ENCODE data around the gene XYLT2. TPM values are rescaled to one million over a fixed set of nuclear protein-coding genes. Genes with fewer than 3 reads are reported as not detected.
"Not testable (repeated sequence)": the region's sequence is repeated elsewhere in the genome, so short reads cannot be mapped to it uniquely, and the experiment has no call there.

XYLT2 gene
- polyA plus RNA-seq, 3 donors: 4.4 to 10.2 (median 4.4) TPM

GRCh38 chr17:50314456-50315011 lies 31.4 kb upstream of the XYLT2 start:
- H3K4me1 Mint-ChIP-seq: no peaks in the 10 kb centered on the region
- no peaks in the 10 kb centered on the region for H3K9me3 Mint-ChIP-seq
- H3K79me2 ChIP-seq (ENCODE audit: insufficient read depth, low read length): no peaks in the 10 kb centered on the region
- WGBS (ENCODE audit: insufficient coverage): 89% methylated on average over 4 of the region's 6 CpGs
- no peak overlapping the region for H3K4me3 Mint-ChIP-seq
- H3K9me3 ChIP-seq (replicated peaks in 1 of 2; ENCODE audit: control insufficient read depth in 1 of 2, insufficient read depth in 1 of 2, low read length in 2 of 2): no peaks in the 10 kb centered on the region
- H3K9ac ChIP-seq (ENCODE audit: insufficient read depth, low read length, poor library complexity, severe bottlenecking): no peak overlapping the region
- H3K4me3 ChIP-seq (replicated peaks in 1 of 3; ENCODE audit: low read depth in 2 of 3, low read length in 3 of 3): no peak overlapping the region
- H3K36me3 ChIP-seq (replicated peaks in 1 of 2; ENCODE audit: control insufficient read depth in 1 of 2, insufficient read depth in 2 of 2, low read length in 2 of 2): no peaks in the 10 kb centered on the region
- no peak overlapping the region for H3K4me2 ChIP-seq (replicated peaks; ENCODE audit: extremely low read depth, low read length, poor library complexity, severe bottlenecking)
- H3K27ac Mint-ChIP-seq: no peak overlapping the region
- H3K4me1 ChIP-seq (ENCODE audit: control insufficient read depth in 1 of 2, insufficient read depth in 2 of 2, low read length in 2 of 2): no peaks in the 10 kb centered on the region
- TF ChIP-seq CTCF (IDR thresholded peaks at IDR 0.05): no peak
- peaks cover 9 to 14% (median 12%) of the 10 kb centered on the region in 3 donors for H3K27me3 Mint-ChIP-seq (ENCODE audit: low read depth in 3 of 3)
- H3K27me3 ChIP-seq (ENCODE audit: control insufficient read depth in 2 of 2, insufficient read depth in 2 of 2, low read length in 2 of 2): peaks cover 0 to 2% of the 10 kb centered on the region in 2 donors
- no peak for DNase-seq
- H4K20me1 ChIP-seq (ENCODE audit: insufficient read depth, low read length): no peaks in the 10 kb centered on the region
- no peaks in the 10 kb centered on the region for H3K36me3 Mint-ChIP-seq
- H3K27ac ChIP-seq (ENCODE audit: low read depth in 1 of 2, low read length in 2 of 2): no peak overlapping the region
- H2AFZ ChIP-seq (ENCODE audit: insufficient read depth, low read depth, low read length, poor library complexity, severe bottlenecking): no peak overlapping the region
- intact Hi-C loops (cut with micrococcal nuclease): no loop called here

- Mint-ChIP-seq H3K27ac (no peak overlapping the region), H3K36me3 (no peaks in the 10 kb centered on the region), H3K4me3 (no peak overlapping the region), H3K27me3 (ENCODE audit: low read depth in 3 of 3) (peaks cover 3 to 9% (median 6%) of the 10 kb centered on the region in 3 donors), H3K4me1 (no peaks in the 10 kb centered on the region), H3K9me3 (no peaks in the 10 kb centered on the region)
- Histone ChIP-seq H2AFZ (ENCODE audit: insufficient read depth, low read depth, low read length, poor library complexity, severe bottlenecking) (no peak overlapping the region), H3K79me2 (ENCODE audit: insufficient read depth, low read length) (no peaks in the 10 kb centered on the region), H3K9me3 (replicated peaks in 1 of 2; ENCODE audit: control insufficient read depth in 1 of 2, insufficient read depth in 1 of 2, low read length in 2 of 2) (no peaks in the 10 kb centered on the region), H4K20me1 (ENCODE audit: insufficient read depth, low read length) (no peaks in the 10 kb centered on the region), H3K27me3 (ENCODE audit: control insufficient read depth in 2 of 2, insufficient read depth in 2 of 2, low read length in 2 of 2) (peaks cover 0 to 2% of the 10 kb centered on the region in 2 donors), H3K4me2 (replicated peaks; ENCODE audit: extremely low read depth, low read length, poor library complexity, severe bottlenecking) (no peak overlapping the region), H3K4me3 (replicated peaks in 1 of 3; ENCODE audit: low read depth in 2 of 3, low read length in 3 of 3) (no peak overlapping the region), H3K27ac (ENCODE audit: low read depth in 1 of 2, low read length in 2 of 2) (no peak overlapping the region), H3K36me3 (replicated peaks in 1 of 2; ENCODE audit: control insufficient read depth in 1 of 2, insufficient read depth in 2 of 2, low read length in 2 of 2) (no peaks in the 10 kb centered on the region), H3K4me1 (ENCODE audit: control insufficient read depth in 1 of 2, insufficient read depth in 2 of 2, low read length in 2 of 2) (no peaks in the 10 kb centered on the region), H3K9ac (ENCODE audit: insufficient read depth, low read length, poor library complexity, severe bottlenecking) (no peak overlapping the region)
- no peak for DNase-seq
- TF ChIP-seq CTCF (IDR thresholded peaks at IDR 0.05): no peak
- intact Hi-C loops (cut with micrococcal nuclease): no loop called here
- no CpG with 5 or more reads among the region's 3 CpGs for WGBS (ENCODE audit: insufficient coverage)
Observed at GRCh38 chr17:50316016-50316587, 29.8 kb upstream of the XYLT2 start.

- H3K36me3 Mint-ChIP-seq; H3K4me2 ChIP-seq (replicated peaks; ENCODE audit: extremely low read depth, low read length, poor library complexity, severe bottlenecking); DNase-seq; H3K27ac ChIP-seq (ENCODE audit: low read depth in 1 of 2, low read length in 2 of 2); H3K36me3 ChIP-seq (replicated peaks in 1 of 2; ENCODE audit: control insufficient read depth in 1 of 2, insufficient read depth in 2 of 2, low read length in 2 of 2); H3K27me3 ChIP-seq (ENCODE audit: control insufficient read depth in 2 of 2, insufficient read depth in 2 of 2, low read length in 2 of 2); H3K9me3 Mint-ChIP-seq; H3K4me1 Mint-ChIP-seq; H3K27me3 Mint-ChIP-seq (ENCODE audit: low read depth in 3 of 3); H3K4me1 ChIP-seq (ENCODE audit: control insufficient read depth in 1 of 2, insufficient read depth in 2 of 2, low read length in 2 of 2); H4K20me1 ChIP-seq (ENCODE audit: insufficient read depth, low read length); H3K4me3 ChIP-seq (replicated peaks in 1 of 3; ENCODE audit: low read depth in 2 of 3, low read length in 3 of 3); intact Hi-C loops (cut with micrococcal nuclease); H3K9ac ChIP-seq (ENCODE audit: insufficient read depth, low read length, poor library complexity, severe bottlenecking); H2AFZ ChIP-seq (ENCODE audit: insufficient read depth, low read depth, low read length, poor library complexity, severe bottlenecking); H3K79me2 ChIP-seq (ENCODE audit: insufficient read depth, low read length); H3K9me3 ChIP-seq (replicated peaks in 1 of 2; ENCODE audit: control insufficient read depth in 1 of 2, insufficient read depth in 1 of 2, low read length in 2 of 2); H3K4me3 Mint-ChIP-seq; H3K27ac Mint-ChIP-seq: not testable (repeated sequence)
- WGBS (ENCODE audit: insufficient coverage): no CpG with 5 or more reads among the region's 2 CpGs
Observed at GRCh38 chr17:50316660-50317059, 29.3 kb upstream of the XYLT2 start.
